AML-193 (cell line): ENCODE measurements around the gene MGAT5.

Experiments used
- DNase-seq, 2 experiments: peaks; one replicate each; lab custom pipeline; 2025; lab: John Stamatoyannopoulos, UW

The MGAT5 gene

DNA sequence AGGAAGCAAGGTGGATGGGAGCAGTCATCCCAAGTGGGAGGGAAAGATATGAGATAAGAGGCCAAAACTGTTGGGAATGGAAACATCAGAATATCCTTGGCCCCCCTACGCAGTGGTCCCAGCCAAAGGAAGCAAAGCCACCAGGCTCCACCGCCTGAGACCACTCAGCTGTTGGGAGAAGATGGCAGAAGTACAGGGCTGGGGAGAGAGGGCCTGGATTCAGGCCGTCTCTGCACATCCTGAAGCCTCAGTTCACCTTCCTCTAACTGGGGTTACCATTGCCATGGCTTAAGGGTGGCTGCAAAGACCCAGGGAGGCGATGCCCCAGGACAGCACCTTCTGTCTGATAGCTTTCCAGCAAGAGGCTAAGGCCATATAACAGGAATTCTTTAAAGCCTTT, 193.8 kb downstream of the MGAT5 start:
- DNase-seq = no peak

DNA sequence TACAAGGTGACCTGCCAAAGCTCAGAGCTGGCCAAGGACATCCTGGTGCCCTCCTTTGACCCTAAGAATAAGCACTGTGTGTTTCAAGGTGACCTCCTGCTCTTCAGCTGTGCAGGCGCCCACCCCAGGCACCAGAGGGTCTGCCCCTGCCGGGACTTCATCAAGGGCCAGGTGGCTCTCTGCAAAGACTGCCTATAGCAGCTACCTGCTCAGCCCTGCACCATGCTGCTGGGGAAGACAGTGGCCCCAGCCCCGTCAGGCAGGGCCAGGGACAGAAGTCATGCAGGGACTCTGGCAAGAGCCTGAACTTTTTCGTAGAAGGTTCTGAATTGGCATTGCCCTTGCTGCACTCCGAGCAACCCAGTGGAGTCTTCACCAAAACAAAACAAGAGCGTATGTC, 194.8 kb downstream of the MGAT5 start:
- DNase-seq = no peak

DNA sequence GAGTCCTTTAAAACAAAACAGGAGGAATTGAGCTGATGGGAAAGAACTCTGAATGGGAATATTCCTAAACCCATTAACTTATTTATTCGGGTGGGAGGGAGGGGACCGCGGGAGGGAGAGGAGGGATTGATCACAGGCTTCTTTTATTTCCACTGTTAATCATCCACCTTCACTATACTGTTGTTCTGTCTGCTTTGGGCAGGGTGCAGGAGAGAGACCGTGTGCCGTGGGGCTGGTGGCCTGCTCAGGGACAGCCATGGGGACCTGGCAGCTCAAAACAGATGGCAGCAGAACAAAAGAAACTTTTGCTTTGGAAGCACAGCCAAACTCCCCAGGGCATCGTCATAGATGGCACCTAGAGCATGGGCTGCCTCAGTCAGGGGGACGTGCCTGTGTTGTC, 195.3 kb downstream of the MGAT5 start:
- no peak for DNase-seq

DNA sequence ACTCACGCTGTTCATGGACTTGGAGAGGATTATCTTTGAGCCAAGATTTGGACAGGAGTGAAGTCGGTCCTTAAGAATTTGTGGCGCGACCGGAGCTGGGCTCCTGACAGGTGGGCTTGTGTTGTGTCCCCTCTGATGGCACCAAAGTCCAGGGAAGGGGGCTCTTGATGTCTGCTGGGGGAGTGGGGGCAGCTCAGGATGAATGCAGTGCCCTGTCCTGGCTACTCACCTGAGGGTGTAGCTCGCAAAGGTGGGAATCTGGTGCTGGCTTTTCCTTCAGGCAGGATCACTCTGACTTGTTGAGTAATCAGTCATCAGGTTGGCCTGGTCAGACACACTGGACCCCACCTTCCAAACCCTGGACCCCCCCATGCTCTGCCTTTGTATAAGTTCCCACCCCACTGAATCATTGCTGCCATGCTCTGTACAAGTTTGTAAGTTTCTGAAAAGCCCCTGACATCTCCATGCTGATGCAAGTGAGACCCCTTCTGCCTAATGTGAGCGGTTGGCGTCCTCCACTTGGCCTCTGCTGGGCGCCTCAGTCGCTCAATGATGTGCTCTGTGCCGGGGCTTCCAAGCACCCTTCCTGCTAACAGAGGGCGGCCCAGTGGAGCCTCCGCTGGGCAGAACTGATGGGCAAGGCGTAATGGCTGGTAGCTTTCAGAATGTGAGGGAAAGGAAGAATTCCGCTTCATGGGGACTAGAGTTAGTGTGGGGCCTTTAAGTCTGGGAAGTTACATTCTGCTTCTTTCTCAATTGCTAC, 196.1 kb downstream of the MGAT5 start:
- DNase-seq = no peak

DNA sequence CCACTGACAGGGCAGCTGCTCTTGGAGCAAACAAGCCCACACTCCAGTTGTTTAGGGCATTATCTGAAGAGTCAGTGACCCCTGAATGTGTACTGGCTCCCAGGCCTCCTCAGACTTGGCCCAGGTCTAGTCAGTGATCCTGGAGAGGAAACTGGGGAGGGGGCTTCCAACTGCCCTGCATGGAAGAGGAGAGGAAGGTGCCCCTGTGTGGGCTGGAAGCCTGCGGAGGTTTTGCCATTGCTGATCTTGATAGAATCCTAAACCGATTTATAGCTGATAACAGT, 197.4 kb downstream of the MGAT5 start:
- DNase-seq = no peak

DNA sequence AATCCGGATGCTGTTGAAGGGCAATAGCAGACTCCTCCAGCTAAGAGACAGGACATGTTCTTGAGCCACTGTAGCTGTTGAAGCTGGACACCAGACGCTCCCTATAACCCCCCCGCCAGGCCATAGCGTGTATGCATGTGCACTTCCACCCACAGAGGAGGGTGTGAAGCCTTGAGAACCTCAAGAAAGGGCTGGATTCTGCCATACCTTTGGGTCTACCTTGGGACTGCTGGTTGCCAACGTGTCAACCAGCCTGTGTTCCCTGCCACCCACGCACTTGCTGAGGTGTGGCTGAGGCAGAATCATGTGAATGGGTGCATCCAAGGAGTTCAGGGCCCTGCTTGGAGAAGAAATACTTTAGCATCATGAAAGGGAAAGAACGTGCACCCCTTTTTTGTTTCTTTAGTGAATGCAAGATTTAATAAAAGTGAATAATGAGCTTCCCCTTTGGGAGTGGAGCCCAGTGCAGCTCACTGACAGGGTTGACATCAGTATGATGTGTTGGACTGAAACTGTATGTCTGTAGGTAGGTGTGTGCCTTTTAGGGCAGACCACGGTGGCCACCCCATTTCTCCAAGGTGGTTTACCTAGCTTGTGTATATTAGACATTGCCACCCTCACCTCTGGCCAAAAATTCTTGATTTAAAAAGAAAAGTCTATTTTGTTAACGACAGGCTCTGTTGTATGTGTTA, 198.3 kb downstream of the MGAT5 start:
- no peak for DNase-seq

DNA sequence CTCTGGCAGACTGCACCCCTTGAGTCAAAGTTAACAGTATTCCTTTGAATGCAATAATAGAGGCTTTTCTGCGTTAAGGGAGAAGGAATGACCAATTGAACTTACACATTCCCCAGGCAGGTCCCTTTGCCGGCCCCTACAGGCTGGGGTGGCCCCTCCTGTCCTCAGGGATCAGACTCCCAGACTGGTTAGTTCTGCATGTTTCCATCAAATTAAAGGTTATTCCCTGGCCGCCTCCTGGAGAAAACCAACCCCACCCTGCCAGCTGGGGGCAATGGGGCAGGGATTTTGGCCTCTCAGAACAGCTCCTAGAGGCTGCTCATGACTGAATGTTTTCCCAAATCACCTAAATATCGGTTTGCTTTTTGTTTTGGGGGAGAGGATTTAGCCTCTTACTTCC, 199.6 kb downstream of the MGAT5 start:
- DNase-seq = no peak

DNA sequence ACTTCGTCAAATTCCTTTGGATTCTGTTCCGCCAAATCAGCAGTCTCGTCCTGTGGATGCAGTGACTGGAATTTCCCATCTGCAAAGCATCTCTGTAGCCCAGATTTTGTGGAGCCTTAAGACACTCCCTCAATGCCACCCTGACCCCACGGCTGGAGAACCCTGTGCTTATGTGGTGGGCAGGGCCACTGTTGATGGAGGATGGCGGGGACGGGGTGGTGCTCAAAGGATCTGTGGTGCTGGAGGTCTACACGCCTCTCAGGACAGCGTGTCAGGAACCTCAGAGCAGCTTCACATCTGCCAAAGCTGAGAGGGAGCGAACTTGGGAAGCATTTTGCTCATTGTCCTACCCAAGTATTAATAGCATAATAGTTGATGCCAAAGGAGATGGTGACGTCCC, 200.1 kb downstream of the MGAT5 start:
- DNase-seq = no peak

DNA sequence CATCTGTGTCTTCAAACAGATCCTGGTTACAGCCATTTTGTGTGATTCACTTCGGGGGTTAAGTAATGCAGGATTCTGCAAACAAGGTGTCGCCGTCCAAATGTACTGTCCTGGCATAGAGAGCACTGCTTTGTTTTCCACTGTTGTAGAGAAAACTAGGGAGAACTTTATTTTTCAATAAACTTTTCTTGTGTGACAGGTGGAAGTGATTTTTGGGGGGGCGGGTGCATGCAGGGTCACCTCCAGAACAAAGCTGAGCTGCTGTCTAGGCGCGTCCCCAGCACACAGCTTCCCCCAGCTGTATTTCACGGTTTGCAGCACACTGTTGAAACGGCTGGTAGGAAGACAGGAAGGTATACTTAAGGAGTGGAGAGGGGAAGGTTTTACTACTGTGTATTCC, 200.6 kb downstream of the MGAT5 start:
- no peak for DNase-seq

DNA sequence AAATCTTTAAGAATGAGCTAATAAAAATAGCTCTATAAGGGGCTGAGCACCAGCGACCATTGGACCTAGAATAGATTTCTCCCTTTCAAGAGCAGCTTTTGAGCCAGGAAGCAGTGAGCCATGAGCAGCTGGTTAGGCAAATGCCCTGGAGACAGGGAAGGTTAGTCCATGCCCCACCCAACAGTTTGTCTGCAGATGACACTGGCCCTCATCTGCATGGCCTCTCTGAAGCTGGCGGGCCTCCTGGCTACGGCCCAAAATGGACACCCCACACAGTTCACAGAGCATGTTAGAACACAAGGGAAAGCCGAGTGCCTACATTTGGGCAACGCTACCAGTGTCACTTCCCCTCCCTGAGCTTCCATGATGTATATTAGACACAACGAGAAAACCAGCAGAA, 201.1 kb downstream of the MGAT5 start:
- DNase-seq = no peak

DNA sequence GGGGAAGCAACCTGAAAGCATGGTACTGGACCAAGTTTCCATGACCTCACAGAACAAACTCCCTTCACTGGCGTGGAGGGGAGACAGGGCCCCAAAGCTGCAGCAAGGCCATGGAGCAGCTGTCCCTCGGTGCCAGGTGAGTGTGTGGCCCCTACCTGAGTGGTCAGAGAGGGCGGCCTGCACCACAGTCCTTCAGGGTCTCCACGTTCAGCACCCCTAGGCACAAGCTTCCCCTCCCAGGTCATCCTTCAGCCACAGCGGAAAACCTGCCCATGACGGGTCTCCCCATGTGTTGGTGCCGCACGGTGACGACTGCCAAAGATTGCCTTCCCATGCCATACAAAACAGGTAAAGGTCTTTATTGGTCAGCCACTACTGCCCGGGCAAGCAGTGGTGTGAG, 201.6 kb downstream of the MGAT5 start:
- DNase-seq = no peak

DNA sequence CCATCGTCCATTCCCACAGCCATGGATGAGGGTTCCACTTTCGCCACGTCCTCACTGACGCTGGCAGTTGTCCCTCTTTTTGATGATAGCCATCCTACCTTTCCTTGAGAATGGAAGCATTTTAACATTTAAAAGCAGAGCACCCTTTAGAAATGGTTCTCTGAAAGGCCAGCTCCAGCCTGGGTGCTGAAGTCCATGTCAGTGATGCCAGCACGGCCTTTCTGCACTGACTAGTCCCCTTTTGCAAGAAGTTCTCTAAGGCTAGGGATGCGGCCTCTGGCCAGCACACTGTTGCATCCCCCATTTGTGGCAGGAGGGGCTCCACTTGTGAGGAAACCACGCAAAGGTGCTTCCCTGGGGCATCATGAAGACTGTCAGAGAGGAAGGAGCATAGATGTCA, 203.5 kb downstream of the MGAT5 start:
- DNase-seq = no peak

DNA sequence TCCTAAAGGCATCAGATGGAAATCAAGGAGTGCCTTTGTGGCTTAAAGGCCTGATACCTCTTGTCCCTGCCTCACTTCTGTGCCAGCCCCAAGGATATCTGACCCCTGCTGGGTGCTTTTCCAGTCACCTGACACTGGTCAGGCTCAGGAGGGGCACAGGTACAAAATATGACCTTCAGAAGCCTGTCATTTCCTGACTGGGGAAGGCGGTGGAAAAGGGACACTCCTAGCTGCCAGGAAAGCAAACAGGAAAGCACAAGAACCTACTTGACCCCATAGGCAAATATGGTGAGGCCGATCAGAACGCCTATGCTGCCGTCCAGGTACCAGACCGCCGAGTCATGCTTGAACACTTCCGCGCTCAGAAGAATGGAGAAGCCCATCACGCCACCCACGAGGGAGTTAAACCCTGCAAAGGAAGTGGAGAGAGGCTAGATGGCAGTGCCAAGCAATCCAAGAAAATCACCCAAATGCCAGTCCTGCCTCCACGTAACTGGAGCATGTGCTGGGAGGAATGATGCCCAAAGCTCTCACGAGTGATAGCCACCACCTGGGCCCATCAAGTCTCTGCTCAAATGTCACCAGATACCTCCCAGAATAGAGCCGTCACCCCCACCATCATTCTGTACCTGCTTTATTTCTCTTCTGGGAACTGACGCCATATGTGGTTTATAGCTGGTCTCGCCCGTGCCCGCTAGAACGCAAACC, 204.0 kb downstream of the MGAT5 start:
- no peak for DNase-seq

DNA sequence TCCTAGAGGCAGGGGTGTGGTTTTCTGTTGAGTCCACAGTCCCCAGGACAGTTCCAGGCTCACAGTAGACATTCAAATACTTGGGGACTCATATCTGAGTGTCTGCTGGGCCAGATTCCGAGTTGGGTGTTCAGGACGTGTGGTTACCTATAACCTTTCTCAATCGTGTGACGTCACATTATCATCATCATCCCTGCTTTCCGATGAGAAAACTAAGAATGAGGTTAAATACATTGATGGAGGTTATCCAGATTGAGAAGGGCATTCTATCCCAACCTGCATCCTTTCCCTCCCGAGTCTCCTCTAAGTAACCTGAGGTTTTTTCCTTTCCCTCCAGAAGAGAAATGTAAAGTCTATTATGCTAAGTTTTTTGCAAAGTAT, 204.6 kb downstream of the MGAT5 start:
- DNase-seq = no peak

DNA sequence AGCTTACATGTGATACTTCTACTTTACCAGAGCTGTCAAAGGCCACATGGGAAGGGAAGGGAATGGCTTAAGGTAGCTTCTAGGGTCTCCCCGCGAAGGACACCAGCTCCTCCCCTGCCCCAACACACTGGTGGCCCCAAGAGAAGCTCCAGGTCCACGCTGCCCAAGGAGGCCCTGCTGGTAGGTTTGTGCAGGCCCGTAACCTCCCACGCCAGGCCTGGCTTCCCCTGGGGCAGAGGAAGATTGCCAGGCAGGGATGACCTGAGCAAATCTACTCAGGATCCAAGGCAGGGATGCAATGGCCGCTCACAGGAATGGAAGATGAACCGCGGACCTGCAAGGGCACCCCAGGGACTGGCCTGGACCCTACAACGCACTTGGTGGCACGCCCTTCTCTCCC, 205.1 kb downstream of the MGAT5 start:
- no peak for DNase-seq

DNA sequence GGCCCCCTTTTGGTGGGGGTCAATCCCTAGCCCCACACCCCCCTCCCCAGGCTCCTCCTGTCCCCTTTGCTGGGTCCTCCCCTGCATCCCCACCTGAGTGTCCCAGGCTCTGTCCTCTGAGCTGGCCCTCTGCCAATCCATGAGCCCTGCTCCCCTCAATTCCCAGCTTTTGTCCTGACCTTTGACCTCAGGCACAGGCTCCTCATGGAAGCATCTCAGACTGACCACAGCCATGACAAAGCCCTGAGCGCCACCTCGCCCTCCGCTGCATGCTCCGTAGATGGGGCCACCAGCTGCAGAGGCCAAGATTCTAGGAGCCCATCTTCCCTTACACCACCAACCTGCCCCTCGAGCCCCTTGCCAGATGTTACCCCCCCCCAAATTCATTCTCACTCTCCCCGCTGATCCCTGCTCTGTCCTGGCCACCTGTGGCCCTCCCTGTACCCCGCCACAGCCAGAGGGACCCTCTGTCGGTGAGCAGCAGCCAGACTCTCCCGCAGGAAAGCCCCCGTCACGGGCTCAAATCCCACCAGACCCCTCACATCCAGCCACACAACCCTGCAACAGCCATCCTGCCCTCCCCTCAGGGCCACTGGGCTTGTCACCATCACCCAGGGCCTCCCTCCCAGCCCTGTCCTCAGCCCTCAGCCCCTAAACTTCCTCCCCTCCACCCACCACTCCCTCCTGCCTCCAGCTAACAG, 206.0 kb downstream of the MGAT5 start:
- DNase-seq = no peak

DNA sequence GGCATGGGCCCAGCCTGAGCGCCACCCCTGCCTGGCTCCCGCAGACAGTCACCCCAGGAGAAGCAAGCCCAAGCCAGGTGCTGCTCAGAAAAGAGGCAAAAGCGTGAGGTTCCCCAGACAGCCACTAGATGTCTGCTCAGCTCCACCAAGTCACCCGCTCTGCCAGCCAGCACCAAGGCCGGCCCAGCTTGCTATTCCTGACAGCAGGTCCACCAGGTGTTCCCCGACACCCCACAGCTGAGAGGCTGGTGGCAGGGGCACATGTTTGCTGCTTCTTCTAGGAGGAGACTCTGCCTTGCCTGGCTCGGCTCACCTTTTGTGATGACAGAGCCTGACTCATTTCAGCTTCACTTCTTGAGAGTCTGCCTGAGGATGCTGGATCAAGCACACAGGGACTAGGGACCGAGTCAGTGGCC, 206.7 kb downstream of the MGAT5 start:
- peak; percentile 1 to 21 for DNase-seq

DNA sequence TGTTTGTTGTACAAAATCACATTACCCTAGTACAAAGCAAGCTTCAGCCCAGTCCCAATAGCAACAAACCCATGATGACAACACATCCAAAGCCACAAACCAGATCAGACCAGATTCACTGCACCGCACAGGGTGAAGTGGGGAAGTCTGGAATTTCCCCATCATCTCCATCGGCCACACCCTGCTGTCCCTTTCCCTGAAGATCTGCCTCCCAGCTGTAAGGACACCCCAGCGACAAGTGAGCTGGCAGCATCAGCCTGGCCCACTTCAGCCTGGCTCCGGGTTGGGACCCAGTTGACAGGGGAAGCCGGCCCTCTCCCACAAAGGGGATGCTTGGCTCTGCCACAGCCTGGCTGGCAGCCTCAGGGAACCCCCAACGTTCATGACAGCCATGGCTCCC, 207.6 kb downstream of the MGAT5 start:
- DNase-seq = no peak

DNA sequence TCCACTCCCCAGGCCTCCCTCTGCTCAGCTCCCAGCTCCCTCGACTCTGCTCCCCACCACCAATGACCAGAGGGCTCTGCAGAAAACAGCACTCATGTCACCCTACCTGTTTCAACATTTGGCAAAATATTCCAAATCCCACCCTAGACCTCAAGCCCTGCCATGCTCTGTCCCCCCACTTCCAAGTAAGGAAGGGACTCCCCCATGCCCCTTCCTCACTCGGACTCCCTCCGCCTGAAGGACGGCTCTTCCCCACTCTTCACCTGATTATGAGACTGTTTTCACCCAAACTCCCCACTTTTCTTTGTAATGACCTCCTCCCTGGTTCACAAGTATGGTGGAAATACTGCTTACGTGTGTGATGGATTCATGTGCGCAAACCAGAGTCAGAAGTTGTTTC, 208.4 kb downstream of the MGAT5 start:
- no peak for DNase-seq

DNA sequence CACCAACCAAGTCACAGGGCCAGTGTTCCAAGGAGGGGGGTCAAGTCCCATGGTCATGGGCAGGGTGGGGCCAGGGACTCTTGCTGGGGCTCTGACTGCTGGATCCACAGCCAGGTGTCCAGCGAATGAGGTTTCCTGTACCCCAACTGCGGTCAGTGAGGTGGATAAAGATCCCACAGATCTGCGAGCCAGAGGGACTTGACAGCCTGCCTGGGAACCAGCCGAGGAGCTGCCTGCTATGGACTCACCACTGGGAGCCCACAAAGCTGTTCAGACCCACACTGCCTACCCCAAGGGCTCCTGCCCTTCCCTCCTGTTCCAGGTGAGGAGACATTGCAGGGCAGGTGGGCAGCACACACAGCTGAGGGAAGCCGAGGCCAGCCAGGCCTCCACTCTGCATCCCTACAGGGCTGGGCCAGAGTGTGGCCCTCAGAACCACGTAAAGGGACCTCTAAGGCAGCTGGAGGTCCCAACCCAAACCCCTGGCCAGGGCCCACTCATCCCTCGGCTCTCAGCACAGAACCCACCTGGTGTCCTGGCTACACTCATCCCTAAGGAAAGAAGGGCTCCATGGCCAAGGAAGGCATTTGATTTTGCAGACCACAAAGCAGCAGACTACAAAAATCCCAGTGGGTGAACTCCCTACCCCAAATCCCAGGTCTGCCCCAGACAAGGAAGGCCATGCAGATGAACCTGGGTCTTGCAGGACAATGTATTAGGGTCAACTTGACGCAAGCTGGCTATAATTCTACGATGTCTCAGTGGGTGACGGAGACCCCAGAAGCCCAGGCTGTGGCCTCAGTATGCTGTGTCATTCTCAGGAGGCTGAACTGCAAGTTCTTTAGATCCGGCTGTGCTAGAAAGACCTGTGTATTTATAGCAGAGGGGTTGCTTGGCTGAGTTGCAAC, 209.2 kb downstream of the MGAT5 start:
- no peak for DNase-seq

DNA sequence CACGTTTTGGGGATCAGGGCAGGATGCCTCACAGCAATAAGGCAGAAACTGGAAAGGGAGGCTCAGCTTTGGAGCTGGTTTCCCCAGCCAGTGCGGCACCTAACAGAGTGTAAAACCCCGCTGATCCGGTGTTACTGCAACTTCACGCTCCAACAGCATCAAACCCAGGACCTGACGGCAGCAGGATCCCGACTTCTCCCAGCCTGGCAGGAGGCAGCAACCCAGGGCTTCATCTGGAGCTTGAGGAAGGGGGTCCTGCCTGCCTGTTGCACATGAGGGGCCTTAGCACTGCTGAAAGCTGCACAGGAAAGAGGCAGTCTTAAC, 209.8 kb downstream of the MGAT5 start:
- DNase-seq = no peak
